Liver (tissue), 9 donors: Measurements from ENCODE around the gene C17orf50. TPM values are rescaled to one million over a fixed set of nuclear protein-coding genes. Genes with fewer than 3 reads are reported as not detected.

Source experiments
- DNase-seq: peaks from one replicate; pipeline ENCODE4 v3.0.0-alpha.2; 2017; ENCODE audit warnings: low spot score
- H3K27ac ChIP-seq, 2 donors: one replicate each; pipeline ENCODE4 v1.7.0; 2013; ENCODE audit warnings: inconsistent platforms in 2 of 2, low read length in 2 of 2, control low read depth in 1 of 2, low read depth in 1 of 2, mild to moderate bottlenecking in 1 of 2
- H3K27me3 ChIP-seq, 4 donors: one replicate each; pipeline versions ENCODE4 v1.6.1 to v1.7.0; 2013; ENCODE audit warnings: low read length in 3 of 4, inconsistent platforms in 1 of 4, mild to moderate bottlenecking in 1 of 4, moderate library complexity in 1 of 4; ENCODE audit not compliant: control insufficient read depth in 4 of 4, insufficient read depth in 4 of 4
- H3K36me3 ChIP-seq, 4 donors: one replicate each; pipeline versions ENCODE4 v1.6.1 to v1.7.0; 2013; ENCODE audit warnings: low read length in 3 of 4, mild to moderate bottlenecking in 3 of 4, low read depth in 1 of 4, moderate library complexity in 1 of 4; ENCODE audit not compliant: control insufficient read depth in 4 of 4, insufficient read depth in 3 of 4
- H3K4me1 ChIP-seq, 4 donors: one replicate each; pipeline versions ENCODE4 v1.6.1 to v1.7.0; 2013; ENCODE audit warnings: low read length in 3 of 4, mild to moderate bottlenecking in 3 of 4, moderate library complexity in 1 of 4; ENCODE audit not compliant: control insufficient read depth in 4 of 4, insufficient read depth in 4 of 4
- H3K4me3 ChIP-seq, 3 donors: one replicate each; pipeline versions ENCODE4 v1.6.1 to v1.7.0; 2013; ENCODE audit warnings: low read length in 3 of 3, control low read depth in 1 of 3, low read depth in 1 of 3, mild to moderate bottlenecking in 1 of 3
- H3K9ac ChIP-seq, 2 donors: one replicate each; pipeline ENCODE4 v1.7.0; 2013; ENCODE audit warnings: low read length in 2 of 2, mild to moderate bottlenecking in 2 of 2, moderate library complexity in 2 of 2, control low read depth in 1 of 2, low read depth in 1 of 2
- H3K9me3 ChIP-seq, 4 donors: one replicate each; pipeline versions ENCODE4 v1.6.1 to v1.7.0; 2013; ENCODE audit warnings: low read length in 3 of 4; ENCODE audit not compliant: control insufficient read depth in 4 of 4
- ATF3 ChIP-seq: IDR thresholded peaks from 2 replicates; pipeline ENCODE4 v1.6.1; 2016; ENCODE audit warnings: antibody characterized with exemption
- EGR1 ChIP-seq, 2 donors: IDR thresholded peaks; 2 replicates each; pipeline ENCODE4 v1.6.1; 2016 to 2018; ENCODE audit warnings: antibody characterized with exemption in 2 of 2, low read depth in 2 of 2
- FOXA1 ChIP-seq: IDR thresholded peaks from 2 replicates; pipeline ENCODE4 v1.6.1; 2016; ENCODE audit warnings: antibody characterized with exemption
- FOXA2 ChIP-seq: IDR thresholded peaks from 2 replicates; pipeline ENCODE4 v1.6.1; 2016; ENCODE audit warnings: antibody characterized with exemption
- GABPA ChIP-seq, 2 donors: IDR thresholded peaks in 1 of 2; conservative IDR thresholded peaks in 1 of 2; 2 replicates each; pipeline ENCODE4 v1.6.1; 2016; ENCODE audit warnings: antibody characterized with exemption in 2 of 2, mild to moderate bottlenecking in 1 of 2, moderate library complexity in 1 of 2
- HNF4A ChIP-seq, 2 donors: conservative IDR thresholded peaks; 2 replicates each; pipeline ENCODE4 v1.6.1; 2016; ENCODE audit warnings: antibody characterized with exemption in 2 of 2, mild to moderate bottlenecking in 2 of 2
- HNF4G ChIP-seq: IDR thresholded peaks from 2 replicates; pipeline ENCODE4 v1.6.1; 2016; ENCODE audit warnings: antibody characterized with exemption
- JUND ChIP-seq, 2 donors: IDR thresholded peaks; 2 replicates each; pipeline ENCODE4 v1.6.1; 2016; ENCODE audit warnings: antibody characterized with exemption in 2 of 2
- MAX ChIP-seq: IDR thresholded peaks from 2 replicates; pipeline ENCODE4 v1.6.1; 2016; ENCODE audit warnings: antibody characterized with exemption
- NR2F2 ChIP-seq: IDR thresholded peaks from 2 replicates; pipeline ENCODE4 v1.6.1; 2016; ENCODE audit warnings: antibody characterized with exemption
- RAD21 ChIP-seq, 2 donors: IDR thresholded peaks; 2 replicates each; pipeline ENCODE4 v1.6.1; 2016; ENCODE audit warnings: antibody characterized with exemption in 2 of 2, mild to moderate bottlenecking in 2 of 2
- REST ChIP-seq: IDR thresholded peaks from 2 replicates; pipeline ENCODE4 v1.6.1; 2016; ENCODE audit warnings: antibody characterized with exemption, mild to moderate bottlenecking
- RXRA ChIP-seq, 2 donors: IDR thresholded peaks; 2 replicates each; pipeline ENCODE4 v1.6.1; 2017 to 2018; ENCODE audit warnings: antibody characterized with exemption in 2 of 2, mild to moderate bottlenecking in 1 of 2
- SP1 ChIP-seq: IDR thresholded peaks from 2 replicates; pipeline ENCODE4 v1.6.1; 2018; ENCODE audit warnings: antibody characterized with exemption, mild to moderate bottlenecking
- TAF1 ChIP-seq: conservative IDR thresholded peaks from 2 replicates; pipeline ENCODE4 v1.6.1; 2016; ENCODE audit warnings: antibody characterized with exemption, mild to moderate bottlenecking
- YY1 ChIP-seq: IDR thresholded peaks from 2 replicates; pipeline ENCODE4 v1.6.1; 2016; ENCODE audit warnings: antibody characterized with exemption, mild to moderate bottlenecking
- WGBS: extraction: QIAGEN DNeasy Blood & Tissue Kit; methylation state at CpG from one replicate; pipeline ENCODE4 v1.1.7; 2013; 5-methylcytosine and 5-hydroxymethylcytosine counted together
- polyA plus RNA-seq, 2 donors: library from polyadenylated mRNA; stranded (reverse) in 1 of 2; unstranded in 1 of 2; fragments of 200-250 nt in 1 of 2; fragments of >200 nt in 1 of 2; fragmentation: Nextera tagmentation in 1 of 2; extraction: Ambion mirVana in 1 of 2; gene quantifications; one replicate each; pipeline versions ENCODE4 v1.2.1 to v1.2.3, GENCODE V29; 2013 to 2015
- total RNA-seq, 2 donors: library from RNA; depleted of rRNA; stranded (reverse); fragments of >200 nt; gene quantifications; one replicate each; pipeline ENCODE4 v1.2.3, GENCODE V29; 2014
- TF ChIP-seq, protein P1 (sequence below): fragments of 150-350 bp; IDR thresholded peaks from 2 replicates; pipeline ENCODE4 v1.5.1; 2017; ENCODE audit warnings: improper control_type of control experiment, low read depth, low read length; ENCODE audit not compliant: missing input control
- TF ChIP-seq, protein P2 (sequence below): IDR thresholded peaks from 2 replicates; pipeline ENCODE4 v1.6.1; 2016; ENCODE audit warnings: antibody characterized with exemption
- donor health status: healthy.
- donor health status: healthy.
- donor health status: healthy.
- donor health status: healthy.
- donor health status: healthy.

The C17orf50 gene
- total and polyA plus RNA-seq, 4 donors = not detected

DNA sequence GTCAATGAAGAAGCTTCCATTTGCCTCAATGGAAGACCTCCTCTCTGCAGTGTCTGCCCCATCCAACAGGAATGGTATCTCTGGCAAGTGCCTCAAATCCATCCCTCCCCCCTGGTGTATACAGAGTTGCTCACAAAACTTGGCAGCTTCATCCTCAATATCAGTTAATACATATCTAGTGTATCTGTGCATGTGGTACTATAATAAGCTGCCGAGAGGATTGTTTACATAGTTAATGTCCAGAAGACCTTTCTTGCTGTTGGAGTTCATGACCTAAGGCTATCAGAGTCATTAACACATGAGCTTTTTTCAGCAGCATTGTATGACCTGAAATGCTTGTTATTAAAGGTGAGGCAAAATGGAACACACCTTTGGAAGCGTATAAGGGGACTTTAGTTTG lies 43.2 kb upstream of the C17orf50 start:
- H3K27ac ChIP-seq = peak overlapping the region; percentile 26 to 52
- no peak for TF ChIP-seq FOXA2
- no peak for TF ChIP-seq HNF4A (conservative IDR thresholded peaks at IDR 0.05)
- no peak for TF ChIP-seq NR2F2
- TF ChIP-seq SP1 = no peak
- no peak for TF ChIP-seq REST
- TF ChIP-seq, protein P1, sequence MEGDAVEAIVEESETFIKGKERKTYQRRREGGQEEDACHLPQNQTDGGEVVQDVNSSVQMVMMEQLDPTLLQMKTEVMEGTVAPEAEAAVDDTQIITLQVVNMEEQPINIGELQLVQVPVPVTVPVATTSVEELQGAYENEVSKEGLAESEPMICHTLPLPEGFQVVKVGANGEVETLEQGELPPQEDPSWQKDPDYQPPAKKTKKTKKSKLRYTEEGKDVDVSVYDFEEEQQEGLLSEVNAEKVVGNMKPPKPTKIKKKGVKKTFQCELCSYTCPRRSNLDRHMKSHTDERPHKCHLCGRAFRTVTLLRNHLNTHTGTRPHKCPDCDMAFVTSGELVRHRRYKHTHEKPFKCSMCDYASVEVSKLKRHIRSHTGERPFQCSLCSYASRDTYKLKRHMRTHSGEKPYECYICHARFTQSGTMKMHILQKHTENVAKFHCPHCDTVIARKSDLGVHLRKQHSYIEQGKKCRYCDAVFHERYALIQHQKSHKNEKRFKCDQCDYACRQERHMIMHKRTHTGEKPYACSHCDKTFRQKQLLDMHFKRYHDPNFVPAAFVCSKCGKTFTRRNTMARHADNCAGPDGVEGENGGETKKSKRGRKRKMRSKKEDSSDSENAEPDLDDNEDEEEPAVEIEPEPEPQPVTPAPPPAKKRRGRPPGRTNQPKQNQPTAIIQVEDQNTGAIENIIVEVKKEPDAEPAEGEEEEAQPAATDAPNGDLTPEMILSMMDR = no peak
- TF ChIP-seq HNF4G = no peak
- TF ChIP-seq TAF1 = no peak
- TF ChIP-seq RXRA (IDR thresholded peaks at IDR 0.05) = no peak
- no peak for TF ChIP-seq ATF3
- TF ChIP-seq, protein P2, sequence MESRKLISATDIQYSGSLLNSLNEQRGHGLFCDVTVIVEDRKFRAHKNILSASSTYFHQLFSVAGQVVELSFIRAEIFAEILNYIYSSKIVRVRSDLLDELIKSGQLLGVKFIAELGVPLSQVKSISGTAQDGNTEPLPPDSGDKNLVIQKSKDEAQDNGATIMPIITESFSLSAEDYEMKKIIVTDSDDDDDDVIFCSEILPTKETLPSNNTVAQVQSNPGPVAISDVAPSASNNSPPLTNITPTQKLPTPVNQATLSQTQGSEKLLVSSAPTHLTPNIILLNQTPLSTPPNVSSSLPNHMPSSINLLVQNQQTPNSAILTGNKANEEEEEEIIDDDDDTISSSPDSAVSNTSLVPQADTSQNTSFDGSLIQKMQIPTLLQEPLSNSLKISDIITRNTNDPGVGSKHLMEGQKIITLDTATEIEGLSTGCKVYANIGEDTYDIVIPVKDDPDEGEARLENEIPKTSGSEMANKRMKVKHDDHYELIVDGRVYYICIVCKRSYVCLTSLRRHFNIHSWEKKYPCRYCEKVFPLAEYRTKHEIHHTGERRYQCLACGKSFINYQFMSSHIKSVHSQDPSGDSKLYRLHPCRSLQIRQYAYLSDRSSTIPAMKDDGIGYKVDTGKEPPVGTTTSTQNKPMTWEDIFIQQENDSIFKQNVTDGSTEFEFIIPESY = no peak
- TF ChIP-seq GABPA (IDR thresholded peaks at IDR 0.05 in 1 of 2, conservative IDR thresholded peaks at IDR 0.05 in 1 of 2) = no peak
- TF ChIP-seq EGR1 (IDR thresholded peaks at IDR 0.05; ENCODE audit: low read depth in 2 of 2) = no peak
- TF ChIP-seq FOXA1 = no peak
- no peak for TF ChIP-seq RAD21 (IDR thresholded peaks at IDR 0.05)
- TF ChIP-seq MAX = no peak
- no peak for TF ChIP-seq JUND (IDR thresholded peaks at IDR 0.05)
- no peak for TF ChIP-seq YY1
- 48% methylated on average over 2 of the region's 2 CpGs for WGBS

More for the DNA sequence above, 43.2 kb upstream of the C17orf50 start:
- H3K4me1 ChIP-seq = peaks cover 0 to 34% (median 28%) of the 10 kb centered on the region in 4 donors
- no peak overlapping the region for H3K4me3 ChIP-seq
- peaks cover 0 to 4% (median 2%) of the 10 kb centered on the region in 4 donors for H3K36me3 ChIP-seq
- no peak for DNase-seq
- H3K9me3 ChIP-seq = no peaks in the 10 kb centered on the region
- no peaks in the 10 kb centered on the region for H3K27me3 ChIP-seq
- H3K9ac ChIP-seq = no peak overlapping the region
